HCT116 (cell line): ENCODE data around the gene C2CD2L. TPM values are rescaled to one million over a fixed set of nuclear protein-coding genes. Genes with fewer than 3 reads are reported as not detected.

ENCODE experiments used
- ATAC-seq: fragments of 200-7000 bp; cut with Tn5 transposase; 2 replicates; pipeline ENCODE4 v1.9.1; 2020; ENCODE audit warnings: mild to moderate bottlenecking, moderate library complexity
- BruUV-seq: library from RNA; stranded (reverse); fragments of 400-500 nt; replicated peaks from 2 replicates; lab custom pipeline; 2021; lab: Mats Ljungman, UMichigan
- CTCF ChIA-PET: fragments of 300-600 bp; sonication (Branson Sonifier 250); formaldehyde crosslinking; loops from one replicate; lab custom pipeline; 2021; ENCODE audit warnings: antibody characterized with exemption; lab: Charles Lee
- POLR2A ChIA-PET: fragments of 300-600, 350-600 bp; sonication (Branson Sonifier 250); formaldehyde crosslinking; loops from one replicate; lab custom pipeline; 2021; ENCODE audit warnings: antibody characterized with exemption; lab: Charles Lee
- RAD21 ChIA-PET, 2 experiments: fragments of 300-600 bp; sonication (Branson Sonifier 250); formaldehyde crosslinking; loops; one replicate each; lab custom pipeline; 2023; ENCODE audit warnings: low total read pairs in 2 of 2; ENCODE audit not compliant: uncharacterized antibody in 2 of 2, unreplicated experiment in 2 of 2, low non-redundant PET in 1 of 2; lab: Charles Lee
- DNase-seq: peaks from one replicate; pipeline ENCODE4 v3.0.0-alpha.2; 2010; ENCODE audit warnings: low read depth, low spot score
- H2AFZ ChIP-seq: fragments of 200-600 bp; shearing (Covaris generic), sonication (generic); 2 replicates; pipeline ENCODE4 v1.6.1; 2017; ENCODE audit warnings: low read depth, mixed run types, mixed read lengths, antibody characterized with exemption, low read length; ENCODE audit not compliant: poor library complexity, severe bottlenecking
- H3K27ac ChIP-seq: 2 replicates; pipeline ENCODE4 v1.5.1; 2012; ENCODE audit warnings: low read depth, low read length
- H3K27me3 ChIP-seq: fragments of 200-600 bp; sonication (generic); 2 replicates; pipeline ENCODE4 v1.6.1; 2016; ENCODE audit warnings: mixed run types, low read length, mixed read lengths; ENCODE audit not compliant: insufficient read depth
- H3K36me3 ChIP-seq, 2 experiments: fragments of 200-500 bp in 1 of 2; fragments of 200-600 bp in 1 of 2; sonication (Bioruptor generic) in 1 of 2; sonication (generic) in 1 of 2; 2 replicates each; pipeline versions ENCODE4 v1.5.1 to v1.6.1; 2014 to 2016; ENCODE audit warnings: low read length in 2 of 2, inconsistent platforms in 1 of 2, mixed read lengths in 1 of 2, mixed run types in 1 of 2; ENCODE audit not compliant: insufficient read depth in 2 of 2, control insufficient read depth in 1 of 2
- H3K4me1 ChIP-seq, 2 experiments: fragments of 200-600 bp in 1 of 2; sonication (generic) in 1 of 2; 2 replicates each; pipeline versions ENCODE4 v1.5.1 to v1.6.1; 2012 to 2017; ENCODE audit warnings: low read length in 2 of 2, inconsistent platforms in 1 of 2, mild to moderate bottlenecking in 1 of 2, mixed read lengths in 1 of 2, mixed run types in 1 of 2, moderate library complexity in 1 of 2; ENCODE audit not compliant: insufficient read depth in 2 of 2, control insufficient read depth in 1 of 2
- H3K4me2 ChIP-seq: fragments of 200-600 bp; sonication (generic); 2 replicates; pipeline ENCODE4 v1.6.1; 2017; ENCODE audit warnings: mixed run types, low read length, mixed read lengths
- H3K4me3 ChIP-seq, 2 experiments: fragments of 200-600 bp in 1 of 2; sonication (generic) in 1 of 2; replicated peaks in 1 of 2; 2 replicates each; pipeline ENCODE4 v1.5.1; 2011 to 2016; ENCODE audit warnings: low read length in 2 of 2, control low read depth in 1 of 2, low read depth in 1 of 2, mild to moderate bottlenecking in 1 of 2, mixed read lengths in 1 of 2, mixed run types in 1 of 2
- H3K79me2 ChIP-seq: fragments of 200-600 bp; sonication (generic); 2 replicates; pipeline ENCODE4 v1.6.1; 2017; ENCODE audit warnings: mild to moderate bottlenecking, mixed run types, low read length, moderate library complexity, mixed read lengths; ENCODE audit not compliant: insufficient read depth
- H3K9ac ChIP-seq: fragments of 200-600 bp; sonication (generic); 2 replicates; pipeline ENCODE4 v1.6.1; 2016; ENCODE audit warnings: low read length, mixed read lengths
- H3K9me2 ChIP-seq: fragments of 200-600 bp; sonication (generic), shearing (Covaris generic); 2 replicates; pipeline ENCODE4 v1.6.1; 2017; ENCODE audit warnings: mixed run types, mild to moderate bottlenecking, moderate library complexity; ENCODE audit not compliant: insufficient read depth
- H3K9me3 ChIP-seq, 2 experiments: fragments of 200-500 bp in 1 of 2; fragments of 200-600 bp in 1 of 2; sonication (Bioruptor generic) in 1 of 2; sonication (generic) in 1 of 2; 2 replicates each; pipeline ENCODE4 v1.6.1; 2014 to 2017; ENCODE audit warnings: low read length in 2 of 2, mixed read lengths in 2 of 2, inconsistent platforms in 1 of 2, low read depth in 1 of 2, mild to moderate bottlenecking in 1 of 2, mixed run types in 1 of 2, moderate library complexity in 1 of 2; ENCODE audit not compliant: control insufficient read depth in 1 of 2, insufficient read depth in 1 of 2
- H4K20me1 ChIP-seq: fragments of 200-600 bp; sonication (generic), shearing (Covaris generic); 2 replicates; pipeline ENCODE4 v1.6.1; 2017; ENCODE audit warnings: mixed run types, mild to moderate bottlenecking, moderate library complexity; ENCODE audit not compliant: insufficient read depth
- EZH2phosphoT487 ChIP-seq: fragments of 200-600 bp; IDR thresholded peaks from 2 replicates; pipeline ENCODE4 v1.6.1; 2018; ENCODE audit warnings: antibody characterized with exemption, borderline replicate concordance
- JUND ChIP-seq: IDR thresholded peaks from 2 replicates; pipeline ENCODE4 v1.6.1; 2012
- RAD21 ChIP-seq: IDR thresholded peaks from 2 replicates; pipeline ENCODE4 v1.6.1; 2012; ENCODE audit warnings: low read depth, mild to moderate bottlenecking
- SIN3A ChIP-seq: IDR thresholded peaks from 2 replicates; pipeline ENCODE4 v1.6.1; 2012; ENCODE audit warnings: low read depth
- TCF7L2 ChIP-seq: IDR thresholded peaks from 2 replicates; pipeline ENCODE4 v1.7.0; 2011; ENCODE audit warnings: borderline replicate concordance, inconsistent platforms; ENCODE audit not compliant: insufficient read depth, insufficient read length; ENCODE audit errors: extremely low read depth
- ZFX ChIP-seq: fragments of 450-650 bp; IDR thresholded peaks from 2 replicates; pipeline ENCODE4 v1.6.1; 2017
- intact Hi-C: fragments of 100-400 bp; cut with micrococcal nuclease; formaldehyde crosslinking; loops from 2 replicates; pipeline ENCODE4 v1.10.0; 2022
- total RNA-seq: library from RNA; stranded (reverse); gene quantifications from one replicate; pipeline ENCODE4 v1.2.1, GENCODE V29; 2021; ENCODE audit not compliant: unreplicated experiment
- TF ChIP-seq, protein P1 (sequence below), 3 experiments: fragments of 200-600 bp in 1 of 3; sonication (generic) in 1 of 3; IDR thresholded peaks in 2 of 3; conservative IDR thresholded peaks in 1 of 3; 2 replicates each; pipeline ENCODE4 v1.5.1; 2012 to 2017; ENCODE audit warnings: low read depth in 2 of 3, low read length in 2 of 3, antibody characterized with exemption in 1 of 3, borderline replicate concordance in 1 of 3, control low read depth in 1 of 3, mild to moderate bottlenecking in 1 of 3, mixed read lengths in 1 of 3, mixed run types in 1 of 3, moderate library complexity in 1 of 3; ENCODE audit not compliant: insufficient read depth in 1 of 3

The C2CD2L gene
- total RNA-seq, 1 experiment from 2014 or later = 12.4 TPM

DNA sequence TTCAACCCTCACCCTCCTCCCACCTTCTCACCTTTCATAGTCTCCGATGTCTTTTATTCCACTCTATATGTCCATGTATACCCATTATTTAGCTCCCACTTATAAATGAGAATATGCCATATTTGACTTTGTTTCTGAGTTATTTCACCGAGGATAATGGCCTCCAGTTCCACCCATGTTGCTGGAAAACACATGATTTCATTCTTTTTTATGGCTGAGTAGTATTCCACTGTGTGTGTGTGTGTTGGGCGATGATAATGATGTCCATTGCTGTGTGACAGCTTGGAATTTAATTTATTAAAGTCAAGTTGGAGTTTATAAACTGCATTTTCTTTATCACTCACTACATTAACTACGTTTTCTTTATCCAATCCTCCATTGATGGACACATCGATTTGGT, 11.1 kb downstream of the C2CD2L start:
- Histone ChIP-seq H3K27ac (no peak overlapping the region), H3K27me3 (no peaks in the 10 kb centered on the region), H3K9ac (no peak overlapping the region), H3K4me1 (peaks cover 9 to 19% of the 10 kb centered on the region in 2 experiments), H2AFZ (no peak overlapping the region), H3K4me3 (no peak overlapping the region), H3K4me2 (no peak overlapping the region), H4K20me1 (no peaks in the 10 kb centered on the region), H3K36me3 (peaks cover 9 to 11% of the 10 kb centered on the region in 2 experiments; a peak in 1 of 4 replicates), H3K9me2 (no peaks in the 10 kb centered on the region), H3K9me3 (no peaks in the 10 kb centered on the region), H3K79me2 (peaks cover 17% of the 10 kb centered on the region)
- no peak for TF ChIP-seq TCF7L2
- ChIA-PET RAD21 (no interaction called here), POLR2A (interaction anchor here (0.9 kb wide), 1 partner anchor 23 kb away, joined by 3 read pairs; a partner anchor contains a TSS), CTCF (no interaction called here)
- ATAC-seq (no peak), DNase-seq (no peak)
- intact Hi-C loops = no loop called here
- no TSS peak for BruUV-seq

DNA sequence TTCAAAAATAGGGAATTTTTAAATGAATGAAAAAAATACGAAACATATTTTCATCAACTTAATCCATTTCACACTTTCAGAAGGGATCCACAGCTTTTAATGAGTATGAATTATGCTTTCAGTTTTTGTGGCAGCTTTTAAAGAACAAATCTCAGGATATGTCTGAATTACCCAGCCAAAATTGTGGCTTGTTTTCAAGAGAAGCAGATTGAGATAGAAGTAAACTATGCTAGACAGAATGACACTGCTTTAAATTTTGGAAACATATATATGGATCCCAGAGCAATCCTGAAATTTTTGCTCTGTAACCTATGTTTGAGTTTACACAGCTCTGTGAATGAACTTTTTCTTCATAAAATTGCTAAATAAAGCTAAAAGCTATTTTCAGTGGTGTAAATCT, 11.8 kb downstream of the C2CD2L start:
- TF ChIP-seq SIN3A (no peak), RAD21 (no peak), JUND (no peak), ZFX (no peak), EZH2phosphoT487 (no peak)
- TF ChIP-seq, protein P1, sequence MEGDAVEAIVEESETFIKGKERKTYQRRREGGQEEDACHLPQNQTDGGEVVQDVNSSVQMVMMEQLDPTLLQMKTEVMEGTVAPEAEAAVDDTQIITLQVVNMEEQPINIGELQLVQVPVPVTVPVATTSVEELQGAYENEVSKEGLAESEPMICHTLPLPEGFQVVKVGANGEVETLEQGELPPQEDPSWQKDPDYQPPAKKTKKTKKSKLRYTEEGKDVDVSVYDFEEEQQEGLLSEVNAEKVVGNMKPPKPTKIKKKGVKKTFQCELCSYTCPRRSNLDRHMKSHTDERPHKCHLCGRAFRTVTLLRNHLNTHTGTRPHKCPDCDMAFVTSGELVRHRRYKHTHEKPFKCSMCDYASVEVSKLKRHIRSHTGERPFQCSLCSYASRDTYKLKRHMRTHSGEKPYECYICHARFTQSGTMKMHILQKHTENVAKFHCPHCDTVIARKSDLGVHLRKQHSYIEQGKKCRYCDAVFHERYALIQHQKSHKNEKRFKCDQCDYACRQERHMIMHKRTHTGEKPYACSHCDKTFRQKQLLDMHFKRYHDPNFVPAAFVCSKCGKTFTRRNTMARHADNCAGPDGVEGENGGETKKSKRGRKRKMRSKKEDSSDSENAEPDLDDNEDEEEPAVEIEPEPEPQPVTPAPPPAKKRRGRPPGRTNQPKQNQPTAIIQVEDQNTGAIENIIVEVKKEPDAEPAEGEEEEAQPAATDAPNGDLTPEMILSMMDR (IDR thresholded peaks at IDR 0.05 in 2 of 3, conservative IDR thresholded peaks at IDR 0.05 in 1 of 3; ENCODE audit: borderline replicate concordance in 1 of 3, insufficient read depth in 1 of 3, low read depth in 2 of 3, low read length in 2 of 3) = no peak
- Histone ChIP-seq H4K20me1 (no peaks in the 10 kb centered on the region), H3K79me2 (peaks cover 24% of the 10 kb centered on the region), H3K9me3 (no peaks in the 10 kb centered on the region), H3K9ac (no peak overlapping the region), H3K4me3 (no peak overlapping the region), H3K27me3 (no peaks in the 10 kb centered on the region), H3K9me2 (no peaks in the 10 kb centered on the region), H2AFZ (no peak overlapping the region), H3K4me1 (peaks cover 9 to 18% of the 10 kb centered on the region in 2 experiments), H3K4me2 (no peak overlapping the region), H3K36me3 (peaks cover 9 to 11% of the 10 kb centered on the region in 2 experiments; a peak in 2 of 4 replicates), H3K27ac (no peak overlapping the region)
- DNase-seq = no peak
- ATAC-seq = no peak
- ChIA-PET CTCF (no interaction called here), POLR2A (interaction anchor here (1.1 kb wide), 1 partner anchor 23 kb away, joined by 3 read pairs; no protein-coding TSS in a partner anchor), RAD21 (no interaction called here)
- no TSS peak for BruUV-seq
- intact Hi-C loops = no loop called here
